ENCODE data around the gene RAB3D. TPM values are rescaled to one million over a fixed set of nuclear protein-coding genes. Genes with fewer than 3 reads are reported as not detected.

The RAB3D gene
- total and polyA plus RNA-seq, 2 of the 4 experiments (the other 2 are of a cell fraction): 4.8 to 5.5 TPM

DNA sequence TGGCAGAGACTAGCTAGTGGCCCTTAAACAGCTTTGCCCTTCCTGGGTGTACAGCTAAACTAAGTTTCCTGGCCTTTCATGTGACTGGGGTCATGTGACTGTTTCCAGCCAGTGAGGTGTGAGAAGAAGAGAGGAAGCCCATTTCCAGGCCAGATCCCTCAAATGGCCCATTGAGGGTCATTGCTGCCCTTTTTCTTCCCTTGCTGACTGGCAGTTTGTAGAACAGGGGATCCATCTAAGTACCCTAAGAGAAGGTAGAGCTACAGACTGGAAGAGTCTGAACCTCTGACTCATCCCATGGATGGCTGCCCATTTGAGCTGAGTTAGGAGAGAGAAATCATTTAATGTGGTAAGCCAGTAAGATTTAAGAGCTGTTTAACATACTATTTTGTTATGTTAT lies 37.8 kb upstream of the RAB3D start:
- Histone ChIP-seq H2BK20ac (ENCODE audit: low read depth, low read length) (peak overlapping the region; percentile 30), H4K91ac (ENCODE audit: insufficient read depth, low read depth, low read length) (peak overlapping the region; percentile 74; the same call in 1 of the 2 replicates), H2BK120ac (ENCODE audit: low read depth, low read length) (peak overlapping the region; percentile 65), H2AK9ac (replicated peaks; ENCODE audit: low read depth, low read length, poor library complexity) (peak overlapping the region; percentile 17), H3K18ac (ENCODE audit: low read depth, low read length) (peak overlapping the region; percentile 44), H3K9me3 (ENCODE audit: control insufficient read depth, insufficient read depth, low read length) (no peaks in the 10 kb centered on the region), H2BK15ac (ENCODE audit: low read depth, low read length) (peak overlapping the region; percentile 31; the same call in 1 of the 3 replicates), H3K27me3 (ENCODE audit: control insufficient read depth, insufficient read depth, low read length) (no peaks in the 10 kb centered on the region), H4K20me1 (ENCODE audit: insufficient read depth, low read length) (peaks cover 11% of the 10 kb centered on the region; the same call in 1 of the 2 replicates), H3K23ac (ENCODE audit: low read depth, low read length) (no peak overlapping the region), H3K4me3 (ENCODE audit: insufficient read depth, low read depth, low read length) (no peak overlapping the region), H3K4me1 (ENCODE audit: control insufficient read depth, insufficient read depth, low read length) (peaks cover 25% of the 10 kb centered on the region), H3K14ac (replicated peaks; ENCODE audit: low read depth, low read length) (0 out of 2 replicates have a peak overlapping the region, but pooled peaks have one; percentile 62), H2AK5ac (ENCODE audit: low read depth, low read length) (peak overlapping the region; percentile 52; the same call in 1 of the 2 replicates), H3K4ac (ENCODE audit: low read depth, low read length) (peak overlapping the region; percentile 59), H4K8ac (ENCODE audit: low read depth in 2 of 2, low read length in 2 of 2) (peak overlapping the region; percentile 22 to 63; a peak in 3 of 4 replicates), H3K9me1 (ENCODE audit: insufficient read depth, low read length) (peaks cover 37% of the 10 kb centered on the region), H3K36me3 (ENCODE audit: control insufficient read depth, insufficient read depth, low read length) (no peaks in the 10 kb centered on the region), H3K4me2 (ENCODE audit: low read depth, low read length) (peak overlapping the region; percentile 11; the same call in 1 of the 2 replicates), H3K9ac (ENCODE audit: low read depth, low read length) (no peak overlapping the region), H4K5ac (ENCODE audit: low read depth, low read length) (peak overlapping the region; percentile 43), H3K79me1 (ENCODE audit: low read depth in 1 of 2, low read length in 2 of 2) (peaks cover 8 to 41% of the 10 kb centered on the region in 2 experiments), H2BK5ac (ENCODE audit: low read depth, low read length, poor library complexity, severe bottlenecking) (peak overlapping the region; percentile 78), H3K56ac (ENCODE audit: extremely low read depth, insufficient read depth, low read length) (peak overlapping the region; percentile 2; the same call in 1 of the 2 replicates), H3K27ac (ENCODE audit: insufficient read depth, low read length) (peak overlapping the region; percentile 82), H2AFZ (replicated peaks; ENCODE audit: low read length, poor library complexity) (no peak overlapping the region)
- dilution Hi-C loops (cut with HindIII; ENCODE audit: low sequenced_read_pairs, unreplicated experiment) (no loop called here), intact Hi-C loops (cut with micrococcal nuclease) (no loop called here), in situ Hi-C loops (cut with MboI; ENCODE audit: low sequenced_read_pairs) (no loop called here)
- 0 out of 2 replicates have a peak, but pooled peaks have one; percentile 5 for TF ChIP-seq BHLHE40 (IDR thresholded peaks at IDR 0.05; ENCODE audit: low read depth, low read length)
- 0 out of 2 replicates have a peak, but pooled peaks have one; percentile 24 for TF ChIP-seq MAFK (IDR thresholded peaks at IDR 0.05; ENCODE audit: low read depth, low read length)
- TF ChIP-seq, protein P1, sequence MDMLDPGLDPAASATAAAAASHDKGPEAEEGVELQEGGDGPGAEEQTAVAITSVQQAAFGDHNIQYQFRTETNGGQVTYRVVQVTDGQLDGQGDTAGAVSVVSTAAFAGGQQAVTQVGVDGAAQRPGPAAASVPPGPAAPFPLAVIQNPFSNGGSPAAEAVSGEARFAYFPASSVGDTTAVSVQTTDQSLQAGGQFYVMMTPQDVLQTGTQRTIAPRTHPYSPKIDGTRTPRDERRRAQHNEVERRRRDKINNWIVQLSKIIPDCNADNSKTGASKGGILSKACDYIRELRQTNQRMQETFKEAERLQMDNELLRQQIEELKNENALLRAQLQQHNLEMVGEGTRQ (IDR thresholded peaks at IDR 0.05; ENCODE audit: low read depth, low read length): peak; percentile 95
- peak; percentile 46; the same call in 1 of the 2 replicates for TF ChIP-seq FOS (IDR thresholded peaks at IDR 0.05; ENCODE audit: low read depth, low read length)
- no peak for TF ChIP-seq CEBPB (IDR thresholded peaks at IDR 0.05; ENCODE audit: low read depth, low read length)
- TF ChIP-seq SMC3 (IDR thresholded peaks at IDR 0.05; ENCODE audit: low read depth, low read length): no peak
- ATAC-seq (ENCODE audit: low read depth): 0 out of 2 replicates have a peak, but pooled peaks have one; percentile 1
- ChIA-PET CTCF (interaction anchor here (0.6 to 1.2 kb wide), 2 partner anchors 83 to 251 kb away, joined by 3 to 5 read pairs; no protein-coding TSS in a partner anchor), POLR2A (ENCODE audit: unreplicated experiment) (interaction anchor here (0.5 kb wide), 1 partner anchor 22 kb away, joined by 4 read pairs; the partner anchor contains the start of gene PLPPR2)
- peak; percentile 94 for DNase-seq
- BruUV-seq (replicated peaks): no TSS peak
